Fibroblast of pulmonary artery (primary cell): ENCODE data around the gene SPACA4.
"Not testable (repeated sequence)": the region's sequence is repeated elsewhere in the genome, so short reads cannot be mapped to it uniquely, and the experiment has no call there.

Experiments used
- DNase-seq: peaks from one replicate; pipeline ENCODE4 v3.0.0-alpha.2; 2010; ENCODE audit warnings: low read depth
- H3K4me3 ChIP-seq: replicated peaks from 2 replicates; pipeline ENCODE4 v1.5.1; 2011; ENCODE audit warnings: low read depth, mild to moderate bottlenecking, control low read depth, low read length, moderate library complexity
- TF ChIP-seq, protein P1 (sequence below): IDR thresholded peaks from 2 replicates; pipeline ENCODE4 v1.5.1; 2011; ENCODE audit warnings: mild to moderate bottlenecking, control low read depth, low read length, inconsistent platforms; ENCODE audit errors: missing control alignments

Gene SPACA4

DNA sequence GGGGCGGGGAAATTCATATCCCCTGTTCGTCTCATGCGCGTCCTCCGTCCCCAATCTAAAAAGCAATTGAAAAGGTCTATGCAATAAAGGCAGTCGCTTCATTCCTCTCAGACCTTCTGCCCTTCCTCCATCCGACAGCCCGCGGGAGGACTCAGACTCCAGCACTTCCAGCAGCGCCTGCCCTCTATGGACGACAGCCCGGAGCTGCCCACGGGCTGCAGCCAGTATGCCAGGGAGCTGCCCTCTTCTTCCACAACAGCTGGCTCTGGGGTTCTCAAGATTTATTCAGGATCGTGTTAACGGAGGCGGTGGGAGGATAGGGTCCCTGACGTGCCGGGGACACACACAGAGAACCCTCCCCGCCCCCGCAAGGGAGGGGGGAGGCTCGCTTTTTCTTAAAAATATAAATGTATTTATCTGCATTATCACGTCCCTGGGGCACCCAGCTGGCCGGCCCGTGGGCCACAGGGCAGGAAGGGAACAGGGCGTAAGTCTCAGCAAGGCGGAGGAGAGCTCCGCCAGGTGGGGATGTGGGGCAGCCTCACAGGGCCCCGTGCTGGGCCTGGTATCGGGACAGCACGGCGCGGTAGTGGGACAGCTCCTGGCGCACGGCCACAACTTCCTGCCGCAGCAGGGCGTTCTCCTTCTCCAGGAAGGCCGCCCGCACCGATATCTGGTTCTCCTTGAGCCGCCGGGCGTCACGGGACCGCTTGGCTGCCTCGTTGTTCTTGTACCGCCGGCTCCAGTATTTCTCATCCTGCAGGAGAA, 23.9 kb downstream of the SPACA4 start:
- peak overlapping the region; percentile 21 for H3K4me3 ChIP-seq
- DNase-seq = peak; percentile 80
- TF ChIP-seq, protein P1, sequence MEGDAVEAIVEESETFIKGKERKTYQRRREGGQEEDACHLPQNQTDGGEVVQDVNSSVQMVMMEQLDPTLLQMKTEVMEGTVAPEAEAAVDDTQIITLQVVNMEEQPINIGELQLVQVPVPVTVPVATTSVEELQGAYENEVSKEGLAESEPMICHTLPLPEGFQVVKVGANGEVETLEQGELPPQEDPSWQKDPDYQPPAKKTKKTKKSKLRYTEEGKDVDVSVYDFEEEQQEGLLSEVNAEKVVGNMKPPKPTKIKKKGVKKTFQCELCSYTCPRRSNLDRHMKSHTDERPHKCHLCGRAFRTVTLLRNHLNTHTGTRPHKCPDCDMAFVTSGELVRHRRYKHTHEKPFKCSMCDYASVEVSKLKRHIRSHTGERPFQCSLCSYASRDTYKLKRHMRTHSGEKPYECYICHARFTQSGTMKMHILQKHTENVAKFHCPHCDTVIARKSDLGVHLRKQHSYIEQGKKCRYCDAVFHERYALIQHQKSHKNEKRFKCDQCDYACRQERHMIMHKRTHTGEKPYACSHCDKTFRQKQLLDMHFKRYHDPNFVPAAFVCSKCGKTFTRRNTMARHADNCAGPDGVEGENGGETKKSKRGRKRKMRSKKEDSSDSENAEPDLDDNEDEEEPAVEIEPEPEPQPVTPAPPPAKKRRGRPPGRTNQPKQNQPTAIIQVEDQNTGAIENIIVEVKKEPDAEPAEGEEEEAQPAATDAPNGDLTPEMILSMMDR = peak; percentile 26

DNA sequence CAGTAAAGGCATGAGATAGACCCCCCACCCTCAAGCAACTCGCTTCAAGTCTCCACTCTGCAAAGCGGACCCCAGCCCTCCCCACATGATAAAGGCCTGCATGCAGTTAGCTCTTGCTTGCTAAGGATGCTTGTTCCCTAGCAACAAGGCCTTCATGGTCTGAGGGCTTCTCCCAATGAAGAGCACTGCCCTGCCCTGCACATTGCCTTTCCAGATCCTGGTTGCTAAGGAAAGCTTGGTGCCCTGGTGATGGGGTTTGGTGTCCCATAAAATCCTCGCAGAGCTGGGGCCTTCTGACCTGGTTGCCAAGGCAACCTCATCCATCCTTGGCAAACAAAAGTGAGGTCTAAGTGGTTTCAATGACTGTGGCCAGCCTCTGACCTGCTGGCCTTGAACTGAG, 24.7 kb downstream of the SPACA4 start:
- TF ChIP-seq, protein P1 = no peak
- peak overlapping the region; percentile 21 for H3K4me3 ChIP-seq
- DNase-seq = no peak

DNA sequence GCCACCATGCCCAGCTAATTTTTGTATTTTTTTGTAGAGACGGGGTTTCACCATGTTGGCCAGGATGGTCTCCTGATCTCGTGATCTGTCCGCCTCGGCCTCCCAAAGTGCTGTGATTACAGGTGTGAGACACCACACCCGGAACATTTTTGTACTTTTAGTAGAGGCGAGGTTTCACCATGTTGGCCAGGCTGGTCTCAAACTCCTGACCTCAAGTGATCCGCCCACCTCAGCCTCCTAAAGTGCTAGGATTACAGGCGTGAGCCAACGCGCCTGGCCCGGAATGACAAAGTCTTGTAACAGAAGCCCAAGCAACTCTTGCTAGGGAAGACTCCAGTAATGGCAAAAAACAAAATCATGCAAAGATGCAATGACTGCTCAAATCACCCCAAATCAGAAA, 25.7 kb downstream of the SPACA4 start:
- H3K4me3 ChIP-seq, DNase-seq: not testable (repeated sequence)

DNA sequence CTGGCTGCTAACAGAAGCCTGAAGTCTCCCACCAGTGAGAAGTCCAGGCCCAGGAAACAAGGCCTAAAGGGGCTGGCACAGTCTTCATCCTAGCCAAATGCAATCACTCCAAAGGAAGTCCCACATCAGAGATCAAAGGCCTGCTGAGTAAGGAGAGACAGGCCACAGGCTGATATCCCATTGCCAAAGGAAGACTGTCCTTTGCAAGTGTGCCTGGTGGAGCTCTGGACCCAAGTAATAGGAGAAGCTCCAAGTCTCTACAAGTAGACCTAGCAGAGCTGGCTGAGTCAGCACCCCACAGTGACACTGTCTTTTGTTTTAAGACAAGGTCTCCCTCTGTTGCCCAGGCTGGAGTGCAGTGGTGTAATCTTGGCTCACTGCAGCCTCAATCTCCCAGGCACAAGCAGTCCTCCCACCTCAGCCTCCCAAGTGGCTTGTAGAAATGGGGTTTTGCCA, 26.2 kb downstream of the SPACA4 start:
- H3K4me3 ChIP-seq = no peak overlapping the region
- peak; percentile 53 for DNase-seq
- TF ChIP-seq, protein P1 = no peak

DNA sequence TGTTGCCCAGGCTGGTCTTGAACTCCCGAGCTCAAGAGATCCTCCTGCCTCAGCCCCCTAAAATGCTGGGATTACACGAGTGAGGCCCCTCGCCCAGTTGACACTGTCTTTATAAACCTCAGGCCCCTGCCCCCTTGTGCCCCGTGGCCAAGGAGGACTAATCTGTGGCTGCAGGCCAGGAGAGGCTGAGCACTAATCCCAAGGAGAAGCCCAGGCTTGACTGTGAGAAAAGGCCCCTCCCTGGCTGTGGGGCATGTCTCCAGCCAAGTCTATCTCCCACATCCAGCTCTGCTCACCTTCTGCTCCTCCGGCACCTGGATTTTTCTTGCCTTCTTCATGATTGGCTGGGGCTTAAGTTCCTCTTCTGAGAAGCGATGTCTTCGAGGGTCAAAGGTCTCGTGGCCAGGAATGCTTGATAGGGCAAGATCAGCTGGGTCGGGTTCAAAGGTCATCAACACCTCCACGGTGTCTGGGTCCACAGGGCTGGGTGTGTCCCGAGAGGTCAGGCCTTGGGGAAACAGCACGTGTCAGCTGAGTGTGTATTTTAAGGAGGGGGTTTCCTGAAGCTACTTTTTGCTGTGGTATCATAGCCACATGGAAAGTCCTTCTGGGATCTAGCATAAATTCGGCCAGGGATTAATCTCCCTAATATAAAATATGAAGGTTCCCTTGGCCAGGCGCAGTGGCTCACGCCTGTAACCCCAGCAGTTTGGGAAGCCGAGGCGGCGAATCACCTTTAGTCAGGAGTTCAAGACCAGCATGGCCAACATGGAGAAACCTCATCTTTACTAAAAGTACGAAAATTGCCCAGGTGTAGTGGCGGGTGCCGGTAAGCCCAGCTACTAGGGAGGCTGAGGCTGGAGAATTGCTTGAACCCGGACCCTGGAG, 26.9 kb downstream of the SPACA4 start:
- DNase-seq = no peak
- TF ChIP-seq, protein P1 = no peak
- no peak overlapping the region for H3K4me3 ChIP-seq

DNA sequence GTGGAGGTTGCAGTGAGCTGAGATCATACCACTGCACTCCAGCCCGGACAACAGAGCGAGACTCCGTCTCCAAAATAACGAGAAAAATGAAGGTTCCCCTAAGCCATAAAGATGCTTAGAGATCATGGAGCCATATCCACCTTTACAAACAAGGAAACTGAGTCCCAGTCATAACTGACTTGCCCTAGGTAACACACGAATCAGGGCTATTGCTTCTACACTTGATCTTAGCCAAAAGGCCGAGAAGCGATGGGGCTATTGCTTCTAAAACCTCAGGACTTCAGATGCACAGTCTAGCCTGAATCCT, 27.4 kb downstream of the SPACA4 start:
- TF ChIP-seq, protein P1 = no peak
- peak overlapping the region; percentile 38 for H3K4me3 ChIP-seq
- no peak for DNase-seq

DNA sequence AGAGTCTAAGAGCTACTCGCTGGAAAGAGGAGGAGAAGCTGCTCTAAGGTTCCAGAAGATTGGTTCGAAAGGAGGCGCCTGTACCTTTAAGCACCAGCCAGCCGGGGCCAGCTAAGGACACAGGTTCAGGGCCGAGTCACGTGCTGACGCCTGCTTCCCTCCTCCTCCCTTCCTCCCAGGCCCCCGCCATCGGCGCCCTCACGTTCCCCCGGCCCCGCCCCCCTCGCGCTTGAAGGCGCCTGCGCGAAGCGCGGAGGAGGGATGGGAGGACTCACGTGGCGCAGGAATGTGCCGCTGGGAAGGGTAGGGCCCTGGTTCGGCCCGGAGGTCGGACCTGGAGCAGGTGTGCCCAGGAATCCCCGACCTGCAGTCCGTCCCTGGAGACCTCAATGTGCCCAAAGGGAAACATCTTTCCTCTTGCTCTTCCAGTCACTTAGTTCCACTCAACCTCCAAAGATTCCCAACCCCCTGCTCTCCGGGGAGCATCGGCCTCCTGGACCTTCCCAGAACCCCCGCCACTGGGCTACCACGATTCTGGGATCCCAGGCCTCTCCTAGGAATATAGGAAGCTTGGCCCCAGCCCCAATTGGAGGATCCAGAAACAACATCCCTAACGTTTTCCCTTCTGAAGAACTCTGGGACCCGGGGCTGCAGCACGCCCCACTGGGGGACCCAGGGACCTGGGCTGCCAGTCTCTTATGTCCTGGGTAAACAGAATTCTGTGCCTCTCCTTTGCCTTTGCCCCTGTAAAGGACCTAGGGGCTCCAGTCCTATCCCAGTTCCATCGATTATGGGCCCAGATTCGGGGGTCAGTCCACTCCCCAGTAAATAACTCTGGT, 28.1 kb downstream of the SPACA4 start:
- DNase-seq = peak; percentile 97
- H3K4me3 ChIP-seq = peak overlapping the region; percentile 38
- TF ChIP-seq, protein P1 = no peak
